HG03066 (cell line): ENCODE measurements around the gene TCN2.
"Not testable (repeated sequence)": the region's sequence is repeated elsewhere in the genome, so short reads cannot be mapped to it uniquely, and the experiment has no call there.

ENCODE experiments used
- ATAC-seq: cut with Tn5 transposase; IDR thresholded peaks from one replicate; pipeline ENCODE4 v1.9.1; 2021; ENCODE audit warnings: low read depth; ENCODE audit not compliant: unreplicated experiment

The TCN2 gene

DNA sequence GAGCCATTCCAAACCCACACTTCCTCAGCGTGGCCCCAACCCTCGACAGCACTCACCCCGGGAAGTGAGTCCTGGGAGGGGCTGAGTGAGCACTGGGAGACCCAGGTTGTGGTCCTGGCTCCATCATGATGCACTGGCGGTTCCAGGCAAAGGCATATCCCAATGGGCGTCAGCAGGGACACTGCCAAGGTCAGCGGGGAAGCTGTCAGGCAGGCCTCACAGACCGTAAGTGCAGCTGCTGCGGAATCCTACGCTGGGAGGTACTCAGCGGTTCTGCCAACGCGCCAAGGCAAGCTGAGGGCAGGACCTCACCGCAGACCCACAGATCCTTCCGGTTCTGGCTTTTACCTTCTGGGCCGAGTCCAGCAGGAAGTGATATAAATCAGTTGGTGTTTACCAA lies 31.1 kb upstream of the TCN2 start:
- no peak for ATAC-seq

DNA sequence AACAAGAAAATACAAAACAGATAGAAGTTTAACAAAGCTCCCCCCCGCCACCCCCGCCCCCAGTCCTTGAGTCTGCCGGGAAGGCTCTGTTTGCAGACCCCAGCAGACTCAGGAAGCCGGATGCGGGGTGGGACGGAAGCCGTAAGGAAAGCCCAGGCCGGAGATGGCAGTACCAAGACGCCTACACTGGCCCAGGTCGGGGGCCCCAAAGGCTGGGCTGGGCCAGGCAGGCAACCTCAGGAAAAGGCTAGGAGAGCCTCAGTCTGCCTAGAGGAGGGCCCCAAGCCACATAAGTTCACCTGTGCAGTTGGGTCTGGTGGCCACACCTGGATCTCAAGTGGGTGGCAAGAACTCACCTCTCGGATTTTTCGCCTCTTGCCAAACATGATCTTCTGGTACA lies 28.5 kb upstream of the TCN2 start:
- no peak for ATAC-seq

GRCh38 chr22:30580896-30581295 lies 26.1 kb upstream of the TCN2 start:
- no peak for ATAC-seq

- ATAC-seq = no peak
These were observed 24.9 kb upstream of the TCN2 start for GRCh38 chr22:30582051-30582450.

- no peak for ATAC-seq
These were observed 24.0 kb upstream of the TCN2 start for GRCh38 chr22:30582788-30583545.

- no peak for ATAC-seq
These were observed 22.5 kb upstream of the TCN2 start for GRCh38 chr22:30584441-30584840.

- ATAC-seq = no peak
These were observed 20.6 kb upstream of the TCN2 start for GRCh38 chr22:30586414-30586813.

GRCh38 chr22:30591191-30591587 lies 15.8 kb upstream of the TCN2 start:
- no peak for ATAC-seq

- peak; percentile 93 for ATAC-seq
These were observed 15.2 kb upstream of the TCN2 start, which contains the start of gene PES1 for GRCh38 chr22:30591588-30592359. TSS of gene PES1 (minus strand) at chr22:30591910. CDS start at chr22:30591833, 77 bp downstream.

- not testable (repeated sequence) for ATAC-seq
These were observed 14.6 kb upstream of the TCN2 start for GRCh38 chr22:30592360-30592713.

GRCh38 chr22:30596199-30596598 lies 10.8 kb upstream of the TCN2 start:
- no peak for ATAC-seq

- no peak for ATAC-seq
These were observed 10.1 kb upstream of the TCN2 start for GRCh38 chr22:30596886-30597285.

- no peak for ATAC-seq
These were observed 8.0 kb upstream of the TCN2 start for GRCh38 chr22:30598986-30599385.

DNA sequence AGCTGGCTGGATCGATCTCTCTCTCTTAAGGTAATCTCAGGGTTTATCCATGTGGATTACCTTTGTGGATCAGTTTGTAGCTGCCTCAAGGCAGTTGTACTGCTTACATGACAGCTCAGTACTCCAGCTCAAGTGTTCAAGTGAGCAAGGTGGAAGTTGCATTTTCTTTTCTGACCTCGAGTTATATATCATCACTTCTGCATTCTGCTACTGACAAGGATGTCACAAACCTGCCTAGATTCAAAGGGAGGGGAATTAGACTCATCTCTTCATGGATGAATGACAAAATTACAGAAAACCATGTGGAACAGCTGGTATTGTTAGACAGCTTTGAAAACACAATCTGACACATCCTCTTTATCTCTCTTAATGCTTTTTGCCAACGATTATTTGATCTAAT lies 6.1 kb upstream of the TCN2 start:
- ATAC-seq = no peak

DNA sequence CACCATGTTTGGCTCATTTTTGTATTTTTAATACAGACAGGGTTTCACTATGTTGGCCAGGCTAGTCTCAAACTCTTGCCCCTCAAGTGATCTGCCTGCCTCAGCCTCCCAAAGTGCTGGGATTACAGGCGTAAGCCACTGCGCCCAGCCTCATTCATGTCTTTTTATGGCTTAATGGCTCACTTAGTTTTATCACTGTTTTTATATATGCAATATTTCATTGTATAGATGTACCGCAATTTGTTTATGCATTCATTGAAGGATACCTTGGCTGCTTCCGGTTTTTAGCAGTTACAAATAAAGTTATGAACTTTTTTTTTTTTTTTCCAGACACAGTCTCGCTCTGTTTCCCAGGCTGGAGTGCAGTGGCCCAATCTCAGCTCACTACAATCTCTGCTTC lies 5.5 kb upstream of the TCN2 start:
- ATAC-seq = no peak

DNA sequence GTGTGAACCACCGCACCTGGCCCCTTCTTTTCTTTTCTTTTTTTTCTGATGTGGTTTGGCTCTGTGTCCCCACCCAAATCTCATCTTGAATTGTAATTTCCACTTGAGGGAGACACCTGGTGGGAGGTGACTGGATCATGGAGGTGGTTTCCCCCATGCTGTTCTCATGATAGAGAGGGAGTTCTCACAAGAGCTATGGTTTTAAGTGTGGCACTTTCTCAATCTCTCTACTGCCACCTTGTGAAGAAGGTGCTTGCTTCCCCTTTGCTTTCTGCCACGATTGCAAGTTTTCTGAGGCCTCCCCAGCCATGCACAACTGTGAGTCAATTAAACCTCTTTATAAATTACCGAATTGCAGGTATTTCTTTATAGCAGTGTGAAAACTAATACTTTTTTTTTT lies 4.9 kb upstream of the TCN2 start:
- ATAC-seq = no peak

DNA sequence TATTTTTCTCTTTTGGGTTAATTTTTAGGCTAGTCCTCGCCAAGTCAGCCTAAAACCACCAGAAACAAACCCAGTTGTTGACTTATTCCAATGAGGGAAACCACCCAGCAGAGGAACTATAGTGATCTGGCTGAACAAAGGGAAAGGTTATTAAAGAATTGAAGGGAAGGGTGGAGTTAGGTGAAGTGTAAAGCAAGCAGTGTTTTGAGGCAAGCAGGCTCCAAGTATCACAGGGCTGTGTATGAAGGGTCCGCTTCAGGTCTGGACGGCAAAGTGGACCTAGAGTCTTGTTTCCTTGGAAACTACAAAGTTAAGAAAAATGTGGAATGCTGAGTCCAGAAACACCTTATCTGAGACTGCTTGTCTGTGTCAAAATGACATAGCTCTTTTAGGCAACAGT lies 3.2 kb upstream of the TCN2 start:
- no peak for ATAC-seq

- ATAC-seq = no peak
These were observed 2.3 kb upstream of the TCN2 start for GRCh38 chr22:30604723-30605122.

GRCh38 chr22:30605449-30606110 lies 1.4 kb upstream of the TCN2 start:
- ATAC-seq = no peak

DNA sequence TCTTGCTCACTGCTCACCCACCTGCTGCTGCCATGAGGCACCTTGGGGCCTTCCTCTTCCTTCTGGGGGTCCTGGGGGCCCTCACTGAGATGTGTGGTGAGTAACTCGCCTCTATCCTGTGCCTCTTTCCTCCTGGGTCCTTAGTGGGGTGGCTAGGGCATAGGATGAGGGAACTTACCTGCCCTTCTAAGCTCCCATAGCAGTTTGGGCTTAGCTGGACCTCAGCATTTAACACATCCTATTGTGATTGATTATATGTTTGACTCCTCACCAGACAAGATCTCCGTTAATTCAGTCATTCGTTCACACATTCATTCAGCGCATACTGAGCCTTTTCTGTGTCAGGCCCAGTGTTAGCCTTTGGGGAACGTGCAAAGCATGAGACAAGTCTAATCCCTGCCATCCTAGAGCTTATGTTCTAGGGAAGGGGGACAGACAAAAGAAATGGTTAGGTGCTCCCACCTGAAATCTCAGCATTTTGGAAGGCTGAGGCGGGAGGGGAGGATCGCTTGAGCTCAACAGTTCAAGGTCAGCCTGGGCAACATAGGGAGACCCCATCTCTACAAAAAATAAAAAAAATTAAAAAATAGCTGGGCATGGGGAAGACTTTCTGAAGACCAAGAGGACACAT lies 441 bp downstream of the TCN2 start:
- no peak for ATAC-seq

DNA sequence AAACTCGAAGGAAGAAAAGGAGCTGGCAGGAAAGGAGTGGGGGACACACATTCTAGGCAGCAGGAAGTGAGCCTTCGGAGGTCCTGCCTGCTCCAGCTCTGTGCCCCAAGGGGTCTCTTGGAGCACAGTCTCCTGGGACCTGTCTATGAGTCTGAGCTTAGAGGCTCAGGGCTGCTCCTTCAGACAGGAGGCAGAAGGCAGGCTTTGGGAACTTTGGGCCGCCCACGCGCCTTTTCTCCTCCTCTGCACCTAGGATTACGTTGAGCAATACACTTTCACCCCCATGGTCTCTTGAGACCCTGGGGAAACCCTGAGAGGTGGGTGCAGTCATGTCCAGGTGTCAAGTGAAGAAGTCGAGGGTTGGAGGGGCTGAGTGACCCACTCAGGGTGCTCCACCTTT lies 965 bp downstream of the TCN2 start:
- no peak for ATAC-seq
